Eye (tissue), 1 donor: Measurements from ENCODE around the gene ADCY1.
"Not testable (repeated sequence)": the region's sequence is repeated elsewhere in the genome, so short reads cannot be mapped to it uniquely, and the experiment has no call there.

Experiments
- DNase-seq: peaks from one replicate; pipeline ENCODE4 v3.0.0-alpha.2; 2015

ADCY1 gene

GRCh38 chr7:45715471-45716352, 141.5 kb downstream of the ADCY1 start:
- DNase-seq = no peak

GRCh38 chr7:45716380-45717203, 142.4 kb downstream of the ADCY1 start:
- DNase-seq = no peak

- DNase-seq = no peak
These were observed 143.5 kb downstream of the ADCY1 start for GRCh38 chr7:45717537-45718235.

- no peak for DNase-seq
These were observed 144.5 kb downstream of the ADCY1 start for GRCh38 chr7:45718464-45719330.

- no peak for DNase-seq
These were observed 146.8 kb downstream of the ADCY1 start for GRCh38 chr7:45720989-45721388.

GRCh38 chr7:45721686-45722598, 147.8 kb downstream of the ADCY1 start:
- DNase-seq = peak; percentile 50

GRCh38 chr7:45725231-45725630, 151.1 kb downstream of the ADCY1 start:
- not testable (repeated sequence) for DNase-seq

GRCh38 chr7:45726883-45727282, 152.7 kb downstream of the ADCY1 start:
- DNase-seq = no peak

GRCh38 chr7:45731692-45732443, 157.7 kb downstream of the ADCY1 start:
- DNase-seq = not testable (repeated sequence)

GRCh38 chr7:45738920-45739319, 164.8 kb downstream of the ADCY1 start:
- peak; percentile 25 for DNase-seq

- not testable (repeated sequence) for DNase-seq
These were observed 166.4 kb downstream of the ADCY1 start for GRCh38 chr7:45740573-45740972.

GRCh38 chr7:45748976-45749375, 174.8 kb downstream of the ADCY1 start:
- DNase-seq = not testable (repeated sequence)

- not testable (repeated sequence) for DNase-seq
These were observed 177.2 kb downstream of the ADCY1 start for GRCh38 chr7:45751352-45751751.

- DNase-seq = not testable (repeated sequence)
These were observed 182.2 kb downstream of the ADCY1 start for GRCh38 chr7:45756333-45756732.

- DNase-seq = not testable (repeated sequence)
These were observed 182.6 kb downstream of the ADCY1 start for GRCh38 chr7:45756757-45757156.

- DNase-seq = not testable (repeated sequence)
These were observed 185.3 kb downstream of the ADCY1 start for GRCh38 chr7:45759464-45759863.

GRCh38 chr7:45761545-45762205, 187.5 kb downstream of the ADCY1 start:
- not testable (repeated sequence) for DNase-seq

GRCh38 chr7:45762225-45762994, 188.2 kb downstream of the ADCY1 start:
- not testable (repeated sequence) for DNase-seq
